M059J (cell line): ENCODE data around the gene TPCN1. TPM values are rescaled to one million over a fixed set of nuclear protein-coding genes. Genes with fewer than 3 reads are reported as not detected.

Experiments used
- DNase-seq: peaks from one replicate; pipeline ENCODE4 v3.0.0-alpha.2; 2012; ENCODE audit warnings: low read depth
- total RNA-seq: library from RNA; depleted of rRNA; stranded (reverse); fragments of >200 nt; shearing (Covaris generic); gene quantifications from 2 replicates; pipeline ENCODE4 v1.2.3, GENCODE V29; 2014

TPCN1 gene
- total RNA-seq, 1 experiment from 2014 or later = 13.5 TPM

DNA sequence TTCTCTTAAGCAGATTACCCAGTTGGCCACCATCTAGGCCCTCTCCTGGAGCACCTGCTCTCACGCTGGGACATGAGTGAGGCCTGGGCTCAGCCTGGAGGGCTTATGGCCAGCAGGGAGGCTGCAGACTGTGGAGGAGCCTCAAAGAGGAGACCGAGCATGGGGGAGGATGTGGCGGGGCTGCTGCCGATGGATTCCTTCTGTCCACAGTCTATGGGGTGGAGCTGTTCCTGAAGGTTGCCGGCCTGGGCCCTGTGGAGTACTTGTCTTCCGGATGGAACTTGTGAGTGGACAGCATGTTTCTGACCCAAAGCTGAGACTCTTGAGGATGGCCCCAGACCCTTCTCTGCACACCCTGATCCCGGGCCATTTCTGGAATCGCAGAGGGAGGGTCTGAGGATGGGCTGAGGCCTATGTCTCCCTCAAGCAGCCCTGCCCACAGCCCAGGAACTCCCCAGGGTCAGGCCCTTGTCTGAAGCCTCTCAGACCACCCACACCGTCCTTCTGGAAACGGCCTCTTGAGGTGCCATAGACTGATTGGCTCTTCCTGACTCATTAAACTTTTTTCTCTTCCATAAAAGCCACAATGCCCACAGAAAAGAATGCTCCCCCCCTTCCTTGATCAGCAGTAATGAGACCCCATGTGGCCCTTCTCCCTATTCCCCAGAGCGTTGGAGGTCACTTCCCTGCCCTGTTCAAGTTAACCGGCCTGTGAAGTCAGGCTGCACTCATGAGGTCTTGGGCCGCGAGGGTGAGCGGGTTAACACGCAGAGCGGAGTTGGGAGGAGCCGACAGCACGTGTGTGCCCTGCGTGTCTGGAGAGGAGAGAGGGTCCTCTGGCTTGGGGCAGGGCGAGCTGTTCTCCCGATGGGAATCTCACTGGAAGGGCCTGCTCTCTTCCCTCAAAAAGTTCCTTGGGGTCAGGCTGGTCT, 64.7 kb downstream of the TPCN1 start:
- no peak for DNase-seq

DNA sequence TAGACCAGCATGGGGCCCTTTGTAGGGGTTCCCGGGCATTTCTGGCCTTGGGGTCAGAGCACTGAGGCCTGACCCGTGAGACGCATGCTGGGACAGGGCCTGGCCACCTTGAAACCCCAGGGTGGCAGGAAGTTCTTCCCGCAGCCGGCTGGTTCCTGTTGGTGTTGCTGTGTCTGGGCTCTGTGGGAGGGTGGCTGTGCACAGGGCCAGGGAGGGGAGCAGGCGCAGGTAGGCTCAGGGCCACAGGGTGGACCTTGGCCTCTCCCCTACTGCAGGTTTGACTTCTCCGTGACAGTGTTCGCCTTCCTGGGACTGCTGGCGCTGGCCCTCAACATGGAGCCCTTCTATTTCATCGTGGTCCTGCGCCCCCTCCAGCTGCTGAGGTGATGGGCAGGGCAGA, 65.4 kb downstream of the TPCN1 start:
- no peak for DNase-seq

DNA sequence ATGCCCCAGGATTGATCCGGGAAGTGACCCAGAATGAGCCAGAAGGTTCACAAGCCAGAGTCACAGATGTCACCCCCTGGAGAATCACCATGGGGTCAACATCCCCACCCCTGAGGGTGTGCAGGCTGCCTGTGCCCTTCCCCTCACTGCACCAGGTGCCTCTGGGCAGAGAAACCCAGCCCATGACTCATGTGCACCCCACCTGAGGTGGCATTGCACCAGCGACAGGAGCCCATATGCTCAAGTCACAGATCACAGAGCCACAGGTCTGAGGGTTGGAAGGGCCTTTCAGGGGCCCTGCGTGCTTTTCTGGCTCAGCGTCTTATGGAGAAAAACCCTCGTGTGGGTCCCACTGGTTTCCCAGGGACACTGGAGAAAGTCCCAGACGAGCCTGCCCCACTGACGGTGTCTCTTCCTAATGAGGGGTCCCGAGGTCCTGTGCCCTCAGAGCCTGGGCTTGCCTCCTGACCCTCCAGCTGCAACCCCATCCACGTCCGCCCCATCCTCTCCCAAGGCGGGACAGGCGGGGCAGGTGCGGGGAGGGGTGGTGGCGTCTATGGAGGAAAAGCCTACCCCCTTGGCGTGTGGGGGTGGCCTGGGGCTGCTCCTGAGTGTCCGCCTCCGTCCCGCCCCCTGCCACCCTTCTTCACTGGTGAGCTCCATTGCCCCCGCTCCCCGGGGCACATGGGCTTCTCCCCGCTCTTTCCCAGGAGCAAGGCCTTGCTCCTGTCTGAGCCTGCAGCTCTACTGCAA, 66.1 kb downstream of the TPCN1 start:
- no peak for DNase-seq

DNA sequence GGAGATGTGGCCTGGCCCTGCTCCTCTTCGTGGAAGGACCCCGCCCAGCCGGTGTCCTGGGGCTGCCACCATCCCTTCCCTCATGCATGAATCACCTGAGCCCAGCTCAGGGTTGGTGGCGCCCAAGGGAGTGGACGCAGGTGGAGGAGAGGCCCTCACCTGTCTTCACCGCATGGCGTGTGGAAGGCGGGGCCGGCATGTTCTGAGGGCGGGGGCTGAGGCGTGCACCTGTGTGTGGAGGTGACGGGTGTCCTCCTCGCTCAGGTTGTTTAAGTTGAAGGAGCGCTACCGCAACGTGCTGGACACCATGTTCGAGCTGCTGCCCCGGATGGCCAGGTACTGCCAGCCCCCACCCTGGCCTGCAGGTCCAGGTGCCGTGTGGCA, 66.6 kb downstream of the TPCN1 start:
- no peak for DNase-seq

DNA sequence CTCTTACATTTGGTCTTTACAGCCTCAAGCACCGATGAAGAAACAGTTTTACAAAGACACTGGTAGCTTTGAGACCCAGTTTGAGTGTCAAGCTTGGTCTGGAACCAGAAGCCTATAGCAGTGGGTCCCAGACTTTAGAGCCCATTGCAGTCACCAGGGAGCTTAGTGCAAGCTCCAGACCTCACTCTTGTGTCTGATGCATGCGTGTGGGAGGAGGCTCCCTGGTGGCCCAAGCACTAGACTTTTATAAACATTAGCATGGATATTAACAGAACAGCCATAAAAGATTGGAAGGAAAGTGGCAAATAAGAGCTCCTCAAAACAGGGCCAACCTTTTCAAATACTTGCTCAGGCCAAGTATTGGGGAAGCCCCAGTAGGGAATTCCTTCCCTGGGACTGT, 68.1 kb downstream of the TPCN1 start:
- DNase-seq = no peak

DNA sequence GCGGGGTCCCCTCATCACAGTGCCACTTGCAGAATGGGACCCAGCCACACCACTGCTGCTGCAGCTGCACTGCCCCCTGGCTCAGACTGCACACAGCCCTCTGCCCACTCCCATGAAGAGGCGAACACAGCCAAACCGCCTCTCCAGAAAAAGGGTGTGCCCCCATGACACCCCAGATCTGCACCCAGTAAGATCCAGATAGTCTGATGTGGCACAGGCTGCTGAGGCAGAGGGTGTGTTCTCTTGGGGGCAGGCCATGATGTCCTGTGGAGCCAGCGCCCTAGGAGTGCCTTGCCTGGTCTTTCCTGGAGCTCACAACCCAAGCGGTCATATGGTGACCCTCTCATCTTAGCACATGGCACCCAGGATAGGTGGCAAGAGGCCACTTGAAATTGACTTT, 69.2 kb downstream of the TPCN1 start:
- no peak for DNase-seq

DNA sequence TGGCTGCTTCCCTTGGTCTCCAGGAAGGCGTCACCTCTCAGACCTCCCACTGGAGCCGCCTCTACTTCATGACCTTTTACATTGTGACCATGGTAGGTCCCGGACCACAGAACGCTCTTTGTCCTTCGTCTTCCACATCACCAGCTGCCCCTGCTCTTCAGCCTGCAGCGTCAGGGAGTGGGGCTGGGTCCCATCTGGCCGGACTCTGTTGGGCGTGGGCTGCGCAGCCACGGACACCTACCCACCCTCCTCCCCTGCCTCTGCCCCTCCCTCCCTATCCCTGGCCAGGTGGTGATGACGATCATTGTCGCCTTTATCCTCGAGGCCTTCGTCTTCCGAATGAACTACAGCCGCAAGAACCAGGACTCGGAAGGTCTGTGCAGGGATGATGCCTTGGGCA, 70.3 kb downstream of the TPCN1 start:
- no peak for DNase-seq

DNA sequence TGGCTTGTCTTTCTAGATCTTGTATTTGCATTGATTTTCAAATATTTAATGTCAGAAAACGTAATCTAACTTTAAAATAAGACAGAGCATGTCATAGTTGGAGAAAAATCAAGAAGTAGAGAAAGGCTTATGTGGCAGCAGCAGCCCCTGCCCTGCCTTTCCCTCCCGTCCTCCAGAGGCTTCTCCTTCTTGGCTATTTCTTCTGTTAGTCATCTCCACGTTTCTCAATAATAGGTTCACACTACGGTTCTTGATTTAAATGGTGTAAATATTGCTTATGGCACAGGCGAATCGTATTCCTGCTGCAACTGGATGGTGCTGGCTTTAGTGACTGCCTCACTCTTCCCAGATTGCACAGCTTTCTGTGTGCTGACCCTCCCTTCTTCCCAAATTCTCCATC, 70.8 kb downstream of the TPCN1 start:
- DNase-seq = no peak

DNA sequence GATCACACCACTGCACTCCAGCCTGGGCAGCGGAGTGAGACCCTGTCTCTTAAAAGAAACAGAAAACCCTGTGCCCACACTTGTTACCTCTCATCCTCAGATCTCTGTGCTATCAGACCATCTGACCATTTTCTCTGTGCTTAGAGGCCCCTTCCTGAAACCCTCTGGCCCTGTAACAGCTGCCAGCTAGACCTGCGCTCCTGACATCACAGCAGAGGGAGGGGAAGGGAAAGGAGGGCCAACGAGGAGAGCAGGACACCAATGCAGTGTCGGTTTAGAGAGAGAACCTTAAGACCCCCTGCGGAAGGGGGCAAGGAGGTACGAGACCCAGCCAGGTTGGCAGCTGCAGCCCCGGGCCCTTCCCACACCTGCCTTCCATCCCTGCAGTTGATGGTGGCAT, 71.3 kb downstream of the TPCN1 start:
- DNase-seq = no peak

DNA sequence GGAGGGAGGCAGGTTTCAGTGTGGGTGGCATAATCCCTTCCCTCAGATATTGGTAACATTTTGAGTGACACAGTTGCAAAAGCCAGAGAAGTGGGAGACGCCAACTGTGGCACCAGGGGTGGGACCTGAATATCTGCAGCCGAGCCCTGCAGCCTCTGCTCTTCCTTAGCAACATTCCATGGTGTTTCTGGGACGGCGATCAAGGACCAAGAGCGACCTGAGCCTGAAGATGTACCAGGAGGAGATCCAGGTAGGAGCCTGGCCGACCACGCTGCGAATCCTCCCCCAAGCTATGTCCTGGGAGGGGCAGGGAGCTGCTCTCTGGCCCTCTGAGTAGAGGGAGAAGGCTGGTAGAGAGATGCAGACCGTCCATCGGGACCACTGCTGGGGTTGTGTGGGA, 71.8 kb downstream of the TPCN1 start:
- DNase-seq = no peak

DNA sequence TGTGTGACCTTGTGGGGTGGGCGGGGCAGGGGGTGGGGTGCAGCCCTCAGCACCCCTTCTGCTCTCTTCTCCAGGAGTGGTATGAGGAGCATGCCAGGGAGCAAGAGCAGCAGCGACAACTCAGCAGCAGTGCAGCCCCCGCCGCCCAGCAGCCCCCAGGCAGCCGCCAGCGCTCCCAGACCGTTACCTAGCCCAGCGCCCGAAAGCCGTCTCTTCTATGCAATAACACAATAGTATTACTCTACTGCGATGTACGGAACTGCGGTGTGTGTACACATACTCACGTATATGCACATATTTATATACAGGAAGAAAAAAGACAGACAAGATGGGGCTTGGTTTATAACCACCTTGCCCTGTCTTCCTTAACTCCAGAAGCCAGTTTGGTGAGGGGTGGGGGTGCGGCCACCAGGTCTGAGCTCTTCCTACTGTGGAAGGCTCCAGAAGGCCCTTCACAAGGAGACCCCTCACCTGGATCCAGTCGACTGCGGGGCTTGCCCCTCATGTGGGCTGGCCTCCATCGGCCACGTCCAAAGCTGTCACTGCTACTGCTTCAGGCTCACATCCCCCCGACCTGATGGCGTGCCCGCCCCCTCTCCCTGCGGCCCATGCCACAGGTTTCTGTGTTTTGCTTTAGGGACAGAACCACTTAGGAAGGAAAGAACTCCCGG, 74.8 kb downstream of the TPCN1 start:
- no peak for DNase-seq

DNA sequence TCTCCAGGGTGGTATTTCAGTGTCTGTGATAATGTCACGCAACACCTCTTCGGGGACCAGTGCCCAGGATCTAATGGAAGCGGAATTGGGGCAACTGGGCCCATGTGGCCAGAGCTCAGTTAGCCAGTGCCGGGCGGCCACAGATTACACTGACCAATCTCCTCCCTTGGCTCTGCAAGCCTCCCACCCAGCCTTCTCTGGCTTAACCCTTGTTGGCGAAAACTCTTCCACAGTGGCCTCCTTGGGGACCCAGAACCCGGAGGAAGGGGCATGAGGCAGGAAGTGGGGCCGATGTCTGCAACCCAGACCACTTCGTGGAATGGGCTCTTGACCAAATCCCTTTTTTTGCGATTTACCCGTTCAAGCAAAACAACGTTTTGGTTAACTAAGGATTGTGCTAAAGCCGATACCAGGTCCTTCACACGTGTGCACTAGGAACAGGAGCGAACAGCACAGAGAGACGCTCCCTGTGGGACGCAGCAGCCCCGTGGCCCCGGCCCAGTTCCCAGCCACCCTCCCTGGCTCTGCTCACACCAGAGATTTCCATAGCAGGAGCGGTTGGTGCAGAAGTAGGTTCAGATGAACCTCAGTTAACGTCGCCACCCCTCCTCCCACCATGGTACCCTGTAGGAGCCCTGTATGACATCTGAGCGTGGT, 75.4 kb downstream of the TPCN1 start:
- no peak for DNase-seq

DNA sequence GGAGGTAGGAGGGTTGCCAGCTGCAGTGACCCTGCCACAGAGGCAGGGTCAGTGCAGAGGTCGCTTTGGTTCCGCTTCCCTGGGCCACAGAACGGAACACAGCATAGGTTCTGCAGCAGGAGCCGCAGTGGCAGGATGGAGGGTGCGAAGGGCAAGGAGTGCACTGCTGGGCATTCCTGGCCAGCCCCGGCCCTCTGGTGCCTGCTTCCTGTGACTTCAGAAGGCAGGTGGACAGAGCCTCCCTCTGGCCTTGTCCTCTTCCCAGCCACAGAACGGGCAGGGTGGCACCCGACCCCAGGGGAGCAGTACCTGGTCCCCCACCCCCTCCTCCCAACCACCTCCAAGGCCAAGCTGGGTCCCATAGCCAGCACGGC, 75.9 kb downstream of the TPCN1 start:
- DNase-seq = no peak

DNA sequence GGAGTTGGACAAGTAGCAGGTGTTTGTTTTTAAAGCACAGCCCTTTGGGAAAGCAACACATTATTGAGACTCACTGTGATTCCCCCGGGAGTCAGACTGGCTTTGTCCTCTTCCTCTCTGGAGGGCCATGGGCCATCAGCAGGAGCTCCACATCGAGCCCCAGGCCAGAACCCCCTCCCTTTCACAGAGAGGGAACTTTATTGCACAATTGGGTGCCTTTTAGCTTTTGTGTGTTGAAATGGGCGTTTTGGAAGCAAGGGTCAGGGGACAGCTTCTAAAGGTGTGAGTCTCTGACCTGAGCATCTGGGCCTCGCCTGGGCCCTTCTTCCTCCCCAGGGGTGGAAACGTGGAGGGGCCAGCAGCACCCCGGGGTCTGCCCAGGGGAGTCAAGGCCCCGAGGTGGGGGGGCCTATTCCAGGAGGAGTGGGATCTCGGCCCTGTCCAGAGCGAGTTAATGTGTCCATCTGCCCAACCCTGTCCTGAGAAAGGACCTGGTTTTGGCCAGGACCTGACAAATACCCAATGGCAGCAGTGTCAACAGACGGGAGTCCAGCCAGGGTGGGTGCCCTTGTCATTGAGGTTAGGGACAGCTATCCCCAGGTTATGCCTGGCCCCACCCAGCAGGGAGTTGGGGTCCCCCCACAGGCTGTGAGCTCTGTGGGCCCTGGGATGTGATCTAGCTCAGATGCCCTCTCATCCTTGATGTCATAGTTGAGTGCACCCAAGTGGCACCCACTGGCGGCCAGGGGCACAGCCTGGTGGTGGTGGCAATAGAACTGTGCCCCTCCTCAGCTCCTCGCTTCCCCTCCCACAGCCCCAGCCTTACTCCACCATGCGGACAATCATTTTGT, 76.6 kb downstream of the TPCN1 start:
- DNase-seq = no peak

DNA sequence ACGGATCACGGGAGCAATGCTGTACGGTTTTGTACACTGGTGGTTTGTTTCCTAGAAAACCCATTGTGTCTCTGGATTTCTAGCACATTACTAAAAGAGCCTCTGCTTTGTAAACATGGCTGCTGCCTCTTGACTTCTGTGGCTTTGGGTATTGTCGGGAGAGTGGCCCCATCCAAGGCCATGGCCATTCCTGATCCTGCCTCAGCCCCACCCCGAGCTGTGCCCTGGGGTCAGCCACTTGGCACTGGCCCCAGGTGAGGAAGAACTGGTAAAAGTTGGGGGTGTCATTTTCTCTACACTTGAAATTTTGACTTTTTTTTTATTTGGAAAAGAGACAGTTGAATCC, 77.2 kb downstream of the TPCN1 start:
- no peak for DNase-seq

DNA sequence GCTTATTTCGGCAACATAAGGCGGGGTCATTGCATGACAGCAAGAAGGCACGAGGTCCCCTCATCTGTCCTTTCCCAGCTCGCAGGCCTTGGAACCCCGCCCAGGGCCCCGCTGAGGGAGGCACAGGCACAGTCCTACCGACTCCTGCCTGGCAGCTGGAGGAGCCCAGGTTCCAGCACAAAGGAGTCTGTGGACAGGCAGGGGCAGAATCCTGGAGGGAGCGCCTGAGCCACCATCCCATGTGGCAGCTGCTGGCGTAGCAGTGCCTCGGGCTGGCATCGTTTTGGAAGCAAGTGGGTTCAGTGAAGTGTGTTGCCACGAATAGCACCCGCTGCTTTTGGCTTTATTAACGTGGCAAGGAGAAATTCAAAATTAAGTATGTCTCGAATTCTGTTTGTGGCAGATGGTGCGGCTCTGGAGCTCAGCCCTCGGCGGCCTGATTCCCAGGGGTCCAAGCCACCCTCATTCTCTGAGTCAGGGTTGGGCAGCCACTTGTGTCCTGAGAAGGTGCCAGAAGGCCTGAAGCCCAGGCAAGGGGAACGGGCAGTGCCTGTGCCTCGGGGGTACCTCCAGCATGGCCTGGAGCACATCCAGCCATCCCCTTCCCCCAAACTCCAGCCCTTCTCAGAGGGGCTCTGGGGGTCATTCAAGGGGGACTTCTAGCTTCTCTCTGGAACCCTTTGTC, 77.7 kb downstream of the TPCN1 start:
- DNase-seq = peak; percentile 14

DNA sequence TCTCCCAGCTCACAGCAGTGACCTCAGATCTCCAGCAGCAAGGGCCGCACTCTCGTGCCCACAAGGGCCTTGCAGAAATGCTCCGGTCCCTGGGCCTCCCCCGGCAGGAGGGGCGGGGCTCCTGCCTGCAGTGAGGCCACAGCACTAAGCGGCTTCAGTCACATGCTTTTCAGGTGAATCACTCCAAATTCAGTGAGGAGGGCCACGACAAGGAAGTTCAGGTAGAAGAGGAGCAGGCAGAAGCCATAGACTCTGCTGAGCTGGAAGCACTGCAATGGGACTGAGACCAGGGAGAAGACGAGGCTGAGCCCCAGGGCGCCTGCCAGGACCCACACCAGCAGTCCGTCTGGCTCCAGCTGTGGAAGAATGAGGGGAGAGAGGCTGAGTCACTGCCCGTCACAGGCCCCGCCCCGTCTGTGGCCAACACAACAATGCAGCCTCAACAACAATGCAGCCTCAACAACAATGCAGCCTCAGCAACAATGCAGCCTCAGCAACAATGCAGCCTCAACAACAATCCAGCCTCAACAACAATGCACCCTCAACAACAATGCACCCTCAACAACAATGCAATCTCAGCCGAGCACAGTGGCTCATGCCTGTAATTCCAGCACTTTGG, 78.5 kb downstream of the TPCN1 start:
- peak; percentile 94 for DNase-seq

DNA sequence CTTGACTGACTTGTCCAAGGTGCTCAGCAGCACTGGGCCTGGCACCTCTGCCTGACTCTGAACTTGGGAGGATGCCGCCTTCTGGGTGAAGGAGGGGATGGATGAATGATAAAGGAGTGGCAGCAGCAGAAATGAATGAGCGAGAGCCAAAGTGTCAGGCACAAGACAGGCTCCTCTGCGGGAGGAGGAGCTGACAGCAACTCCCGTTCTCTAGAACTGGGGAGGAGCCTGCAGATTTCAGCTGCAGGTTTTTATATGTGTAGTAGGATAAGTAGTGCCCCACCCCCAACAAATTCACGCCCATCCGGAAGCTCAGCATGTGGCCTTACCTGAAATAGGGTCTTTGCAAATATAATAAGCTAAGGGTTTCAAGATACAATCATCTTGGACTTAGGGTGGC, 80.5 kb downstream of the TPCN1 start:
- DNase-seq = no peak

DNA sequence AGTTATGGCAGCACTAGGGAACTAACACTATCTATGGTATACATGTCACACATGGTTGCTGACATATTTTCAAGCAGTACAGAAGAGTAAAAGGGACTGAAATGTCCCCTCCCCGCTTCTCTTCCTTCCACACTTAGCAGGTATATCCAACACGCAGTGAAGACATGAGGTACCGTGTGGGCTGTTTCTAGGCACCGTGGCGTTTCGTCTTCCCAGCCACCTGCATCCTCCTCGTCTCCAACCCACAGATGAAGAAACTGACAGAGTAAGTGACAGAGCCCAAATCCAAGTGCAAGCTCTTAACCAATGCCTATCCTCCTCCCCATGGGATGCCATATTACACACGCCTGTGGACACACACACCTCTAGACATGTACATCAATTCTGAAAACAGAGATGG, 81.2 kb downstream of the TPCN1 start:
- DNase-seq = no peak
